ENCODE measurements around the gene TRABD2B. TPM values are rescaled to one million over a fixed set of nuclear protein-coding genes. Genes with fewer than 3 reads are reported as not detected.

Gene TRABD2B
- total RNA-seq, 1 donor from 2014 or later, result 0.64 TPM

GRCh38 chr1:47786316-47786715 is 210.9 kb downstream of the TRABD2B start:
- DNase-seq, result no peak
- H3K9me3 Mint-ChIP-seq (ENCODE audit: unreplicated experiment), result peaks cover 11% of the 10 kb centered on the region
- no peak overlapping the region for H3K27ac Mint-ChIP-seq (ENCODE audit: unreplicated experiment)
- peaks cover 21% of the 10 kb centered on the region for H3K4me1 Mint-ChIP-seq (ENCODE audit: low read depth, unreplicated experiment)
- peaks cover 9% of the 10 kb centered on the region for H3K27me3 Mint-ChIP-seq (ENCODE audit: unreplicated experiment)
- peaks cover 7% of the 10 kb centered on the region for H3K36me3 Mint-ChIP-seq (ENCODE audit: unreplicated experiment)
- no peak for TF ChIP-seq CTCF (IDR thresholded peaks at IDR 0.05; ENCODE audit: partially characterized antibody, unreplicated experiment)
- no peak overlapping the region for H3K4me3 Mint-ChIP-seq (ENCODE audit: unreplicated experiment)

DNA sequence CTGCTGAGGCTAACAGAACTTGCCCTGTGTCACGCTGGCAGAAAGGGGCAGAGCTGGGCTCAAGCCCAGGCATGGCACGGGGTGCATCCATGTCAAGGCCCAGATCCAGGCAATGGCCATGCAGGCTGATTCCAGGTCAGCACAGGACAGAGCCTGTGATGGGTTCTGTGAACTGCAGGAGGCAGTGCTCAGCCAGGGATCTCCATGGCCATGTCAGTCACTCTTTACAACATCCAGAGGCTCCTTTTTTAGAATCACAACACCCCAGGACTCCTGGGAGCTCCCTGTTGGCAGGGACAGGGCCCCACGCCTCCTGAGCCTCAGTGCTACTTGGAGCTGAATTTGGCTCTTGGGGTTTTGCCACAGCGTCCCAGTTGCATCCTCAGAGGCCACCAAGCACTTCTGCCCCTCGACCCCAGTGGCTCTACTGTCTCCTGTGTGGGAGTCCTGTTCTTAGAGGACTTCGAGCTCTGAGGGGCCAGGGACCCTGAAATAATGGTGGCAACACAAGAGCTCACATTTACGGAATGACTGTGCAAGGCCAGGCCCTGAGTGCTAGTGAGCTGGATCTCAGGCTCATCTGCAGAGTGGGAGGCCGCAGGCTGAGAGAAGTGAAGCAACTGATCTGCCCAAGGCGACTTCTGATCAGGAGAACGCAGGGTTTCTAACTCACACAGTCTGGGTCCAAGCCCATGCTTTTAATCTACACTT is 211.5 kb downstream of the TRABD2B start:
- peaks cover 7% of the 10 kb centered on the region for H3K36me3 Mint-ChIP-seq (ENCODE audit: unreplicated experiment)
- H3K27me3 Mint-ChIP-seq (ENCODE audit: unreplicated experiment), result peaks cover 9% of the 10 kb centered on the region
- peak; percentile 39 for DNase-seq
- no peak for TF ChIP-seq CTCF (IDR thresholded peaks at IDR 0.05; ENCODE audit: partially characterized antibody, unreplicated experiment)
- H3K4me1 Mint-ChIP-seq (ENCODE audit: low read depth, unreplicated experiment), result peaks cover 22% of the 10 kb centered on the region
- H3K9me3 Mint-ChIP-seq (ENCODE audit: unreplicated experiment), result peaks cover 11% of the 10 kb centered on the region
- H3K4me3 Mint-ChIP-seq (ENCODE audit: unreplicated experiment), result no peak overlapping the region
- no peak overlapping the region for H3K27ac Mint-ChIP-seq (ENCODE audit: unreplicated experiment)

- H3K4me1 Mint-ChIP-seq (ENCODE audit: low read depth, unreplicated experiment), result peaks cover 21% of the 10 kb centered on the region
- no peak overlapping the region for H3K4me3 Mint-ChIP-seq (ENCODE audit: unreplicated experiment)
- DNase-seq, result no peak
- peaks cover 7% of the 10 kb centered on the region for H3K36me3 Mint-ChIP-seq (ENCODE audit: unreplicated experiment)
- no peak overlapping the region for H3K27ac Mint-ChIP-seq (ENCODE audit: unreplicated experiment)
- TF ChIP-seq CTCF (IDR thresholded peaks at IDR 0.05; ENCODE audit: partially characterized antibody, unreplicated experiment), result no peak
- peaks cover 12% of the 10 kb centered on the region for H3K27me3 Mint-ChIP-seq (ENCODE audit: unreplicated experiment)
- H3K9me3 Mint-ChIP-seq (ENCODE audit: unreplicated experiment), result peaks cover 14% of the 10 kb centered on the region
Measured at GRCh38 chr1:47785118-47785517, 212.1 kb downstream of the TRABD2B start.

GRCh38 chr1:47784497-47784822 is 212.7 kb downstream of the TRABD2B start:
- peaks cover 27% of the 10 kb centered on the region for H3K4me1 Mint-ChIP-seq (ENCODE audit: low read depth, unreplicated experiment)
- no peak overlapping the region for H3K4me3 Mint-ChIP-seq (ENCODE audit: unreplicated experiment)
- H3K27ac Mint-ChIP-seq (ENCODE audit: unreplicated experiment), result no peak overlapping the region
- no peak for DNase-seq
- H3K36me3 Mint-ChIP-seq (ENCODE audit: unreplicated experiment), result peaks cover 7% of the 10 kb centered on the region
- no peak for TF ChIP-seq CTCF (IDR thresholded peaks at IDR 0.05; ENCODE audit: partially characterized antibody, unreplicated experiment)
- peaks cover 12% of the 10 kb centered on the region for H3K27me3 Mint-ChIP-seq (ENCODE audit: unreplicated experiment)
- peaks cover 16% of the 10 kb centered on the region for H3K9me3 Mint-ChIP-seq (ENCODE audit: unreplicated experiment)

- Mint-ChIP-seq H3K9me3 (ENCODE audit: unreplicated experiment) (peaks cover 16% of the 10 kb centered on the region), H3K27me3 (ENCODE audit: unreplicated experiment) (peaks cover 12% of the 10 kb centered on the region), H3K4me1 (ENCODE audit: low read depth, unreplicated experiment) (peaks cover 29% of the 10 kb centered on the region), H3K27ac (ENCODE audit: unreplicated experiment) (no peak overlapping the region), H3K4me3 (ENCODE audit: unreplicated experiment) (no peak overlapping the region), H3K36me3 (ENCODE audit: unreplicated experiment) (peaks cover 7% of the 10 kb centered on the region)
- no peak for DNase-seq
- TF ChIP-seq CTCF (IDR thresholded peaks at IDR 0.05; ENCODE audit: partially characterized antibody, unreplicated experiment), result no peak
Measured at GRCh38 chr1:47783638-47784496, 213.3 kb downstream of the TRABD2B start.
